K562 (cell line): Measurements from ENCODE around the gene FUT2. TPM values are rescaled to one million over a fixed set of nuclear protein-coding genes. Genes with fewer than 3 reads are reported as not detected.

Experiments
- LEF1 ChIP-seq: fragments of 450-650 bp; IDR thresholded peaks from 2 replicates; pipeline ENCODE4 v1.6.1; 2016; ENCODE audit warnings: mild to moderate bottlenecking
- MTA2 ChIP-seq: fragments of 450-650 bp; IDR thresholded peaks from 2 replicates; pipeline ENCODE4 v1.6.1; 2016; ENCODE audit warnings: low read depth
- PHF21A ChIP-seq: fragments of 450-650 bp; IDR thresholded peaks from 2 replicates; pipeline ENCODE4 v1.6.1; 2017; ENCODE audit warnings: low read depth, borderline replicate concordance
- POLR3G ChIP-seq: IDR thresholded peaks from 2 replicates; pipeline ENCODE4 v1.6.1; 2011; ENCODE audit not compliant: insufficient read length, insufficient replicate concordance; ENCODE audit errors: extremely low read depth
- RBFOX2 ChIP-seq: fragments of 200-400 bp; formaldehyde crosslinking; IDR thresholded peaks from 2 replicates; pipeline ENCODE4 v1.6.1; 2017; ENCODE audit warnings: low read depth, mild to moderate bottlenecking, low read length, moderate library complexity
- SFPQ ChIP-seq: fragments of 200-400 bp; formaldehyde crosslinking; IDR thresholded peaks from 2 replicates; pipeline ENCODE4 v1.6.1; 2017; ENCODE audit warnings: mild to moderate bottlenecking, low read depth, low read length, moderate library complexity
- SIN3A ChIP-seq, 2 experiments: fragments of 150-350 bp in 1 of 2; IDR thresholded peaks; 2 replicates each; pipeline ENCODE4 v1.6.1; 2011 to 2016; ENCODE audit warnings: borderline replicate concordance in 2 of 2, low read depth in 2 of 2, low read length in 2 of 2, mild to moderate bottlenecking in 2 of 2, moderate library complexity in 2 of 2; ENCODE audit not compliant: control insufficient read depth in 1 of 2
- SIN3B ChIP-seq: fragments of 450-650 bp; IDR thresholded peaks from 2 replicates; pipeline ENCODE4 v1.6.1; 2017; ENCODE audit warnings: low read depth, mild to moderate bottlenecking, moderate library complexity
- TCF7L2 ChIP-seq: fragments of 150-350 bp; IDR thresholded peaks from 2 replicates; pipeline ENCODE4 v1.6.1; 2016; ENCODE audit warnings: low read depth, mild to moderate bottlenecking, low read length, moderate library complexity
- YBX1 ChIP-seq: fragments of 450-650 bp; IDR thresholded peaks from 2 replicates; pipeline ENCODE4 v1.7.1; 2016; ENCODE audit warnings: mild to moderate bottlenecking
- ZBTB49 ChIP-seq: sonication (generic); formaldehyde crosslinking; IDR thresholded peaks from 2 replicates; pipeline ENCODE4 v1.8.0; 2022; ENCODE audit warnings: missing genetic modification reagents, mild to moderate bottlenecking, borderline replicate concordance
- ZNF75A ChIP-seq: fragments of 450-650 bp; formaldehyde crosslinking; IDR thresholded peaks from 2 replicates; pipeline ENCODE4 v1.4.0; 2020; ENCODE audit warnings: mild to moderate bottlenecking
- ZNF830 ChIP-seq: fragments of 250-450 bp; sonication (Bioruptor Pico); IDR thresholded peaks from 2 replicates; pipeline ENCODE4 v1.5.0; 2021; ENCODE audit warnings: mild to moderate bottlenecking
- polyA plus RNA-seq, 8 experiments: library from polyadenylated mRNA; depleted of rRNA in 4 of 8; stranded (reverse) in 5 of 8; unstranded in 3 of 8; fragments of >200 nt; fragmentation: Nextera tagmentation in 2 of 8; fragmentation: Illumina TruSeq in 1 of 8; extraction: Ambion mirVana in 2 of 8; extraction: Trizol in 1 of 8; gene quantifications; 2 replicates each; pipeline versions ENCODE4 v1.2.1 to v1.2.3, GENCODE V29; 2011 to 2014; ENCODE audit warnings: inconsistent platforms in 1 of 8, missing spikeins in 1 of 8
- total RNA-seq, 7 experiments: library from RNA; depleted of rRNA in 6 of 7; stranded (reverse); fragments of >200 nt in 6 of 7; fragmentation: Illumina TruSeq in 2 of 7; extraction: Trizol in 2 of 7; gene quantifications; 2 replicates each; pipeline versions ENCODE4 v1.2.1 to v1.2.3, GENCODE V29; 2011 to 2021; ENCODE audit warnings: low replicate concordance in 1 of 7
- TF ChIP-seq, protein P1 (sequence below): fragments of 200-800 bp; sonication (Bioruptor generic); IDR thresholded peaks from 2 replicates; pipeline ENCODE4 v1.6.1; 2016; ENCODE audit warnings: missing genetic modification characterization, missing compliant biosample characterization
- TF ChIP-seq, protein P2 (sequence below): fragments of 450-650 bp; IDR thresholded peaks from 2 replicates; pipeline ENCODE4 v1.6.1; 2016; ENCODE audit warnings: mild to moderate bottlenecking

Gene FUT2
- total and polyA plus RNA-seq, 9 of the 15 experiments (the other 6 are each of a cell fraction or from before 2014, with no cell fraction given): 0.03 to 0.04 TPM; not detected in 7

GRCh38 chr19:48741129-48741999 is 45.6 kb downstream of the FUT2 start (continued):
- TF ChIP-seq, protein P1, sequence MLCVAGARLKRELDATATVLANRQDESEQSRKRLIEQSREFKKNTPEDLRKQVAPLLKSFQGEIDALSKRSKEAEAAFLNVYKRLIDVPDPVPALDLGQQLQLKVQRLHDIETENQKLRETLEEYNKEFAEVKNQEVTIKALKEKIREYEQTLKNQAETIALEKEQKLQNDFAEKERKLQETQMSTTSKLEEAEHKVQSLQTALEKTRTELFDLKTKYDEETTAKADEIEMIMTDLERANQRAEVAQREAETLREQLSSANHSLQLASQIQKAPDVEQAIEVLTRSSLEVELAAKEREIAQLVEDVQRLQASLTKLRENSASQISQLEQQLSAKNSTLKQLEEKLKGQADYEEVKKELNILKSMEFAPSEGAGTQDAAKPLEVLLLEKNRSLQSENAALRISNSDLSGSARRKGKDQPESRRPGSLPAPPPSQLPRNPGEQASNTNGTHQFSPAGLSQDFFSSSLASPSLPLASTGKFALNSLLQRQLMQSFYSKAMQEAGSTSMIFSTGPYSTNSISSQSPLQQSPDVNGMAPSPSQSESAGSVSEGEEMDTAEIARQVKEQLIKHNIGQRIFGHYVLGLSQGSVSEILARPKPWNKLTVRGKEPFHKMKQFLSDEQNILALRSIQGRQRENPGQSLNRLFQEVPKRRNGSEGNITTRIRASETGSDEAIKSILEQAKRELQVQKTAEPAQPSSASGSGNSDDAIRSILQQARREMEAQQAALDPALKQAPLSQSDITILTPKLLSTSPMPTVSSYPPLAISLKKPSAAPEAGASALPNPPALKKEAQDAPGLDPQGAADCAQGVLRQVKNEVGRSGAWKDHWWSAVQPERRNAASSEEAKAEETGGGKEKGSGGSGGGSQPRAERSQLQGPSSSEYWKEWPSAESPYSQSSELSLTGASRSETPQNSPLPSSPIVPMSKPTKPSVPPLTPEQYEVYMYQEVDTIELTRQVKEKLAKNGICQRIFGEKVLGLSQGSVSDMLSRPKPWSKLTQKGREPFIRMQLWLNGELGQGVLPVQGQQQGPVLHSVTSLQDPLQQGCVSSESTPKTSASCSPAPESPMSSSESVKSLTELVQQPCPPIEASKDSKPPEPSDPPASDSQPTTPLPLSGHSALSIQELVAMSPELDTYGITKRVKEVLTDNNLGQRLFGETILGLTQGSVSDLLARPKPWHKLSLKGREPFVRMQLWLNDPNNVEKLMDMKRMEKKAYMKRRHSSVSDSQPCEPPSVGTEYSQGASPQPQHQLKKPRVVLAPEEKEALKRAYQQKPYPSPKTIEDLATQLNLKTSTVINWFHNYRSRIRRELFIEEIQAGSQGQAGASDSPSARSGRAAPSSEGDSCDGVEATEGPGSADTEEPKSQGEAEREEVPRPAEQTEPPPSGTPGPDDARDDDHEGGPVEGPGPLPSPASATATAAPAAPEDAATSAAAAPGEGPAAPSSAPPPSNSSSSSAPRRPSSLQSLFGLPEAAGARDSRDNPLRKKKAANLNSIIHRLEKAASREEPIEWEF: no peak
- TF ChIP-seq POLR3G (no peak), ZNF830 (CRISPR knock-in tag) (no peak), SIN3A (IDR thresholded peaks at IDR 0.05; ENCODE audit: borderline replicate concordance in 2 of 2, control insufficient read depth in 1 of 2, low read depth in 2 of 2, low read length in 2 of 2) (peak; percentile 40 to 52; a peak in 2 of 4 replicates), RBFOX2 (peak; percentile 68), TCF7L2 (no peak), ZNF75A (CRISPR knock-in tag) (no peak), PHF21A (no peak), MTA2 (no peak), LEF1 (no peak), SFPQ (no peak), ZBTB49 (CRISPR knock-in tag) (no peak), YBX1 (no peak), SIN3B (no peak)
- TF ChIP-seq, protein P2, sequence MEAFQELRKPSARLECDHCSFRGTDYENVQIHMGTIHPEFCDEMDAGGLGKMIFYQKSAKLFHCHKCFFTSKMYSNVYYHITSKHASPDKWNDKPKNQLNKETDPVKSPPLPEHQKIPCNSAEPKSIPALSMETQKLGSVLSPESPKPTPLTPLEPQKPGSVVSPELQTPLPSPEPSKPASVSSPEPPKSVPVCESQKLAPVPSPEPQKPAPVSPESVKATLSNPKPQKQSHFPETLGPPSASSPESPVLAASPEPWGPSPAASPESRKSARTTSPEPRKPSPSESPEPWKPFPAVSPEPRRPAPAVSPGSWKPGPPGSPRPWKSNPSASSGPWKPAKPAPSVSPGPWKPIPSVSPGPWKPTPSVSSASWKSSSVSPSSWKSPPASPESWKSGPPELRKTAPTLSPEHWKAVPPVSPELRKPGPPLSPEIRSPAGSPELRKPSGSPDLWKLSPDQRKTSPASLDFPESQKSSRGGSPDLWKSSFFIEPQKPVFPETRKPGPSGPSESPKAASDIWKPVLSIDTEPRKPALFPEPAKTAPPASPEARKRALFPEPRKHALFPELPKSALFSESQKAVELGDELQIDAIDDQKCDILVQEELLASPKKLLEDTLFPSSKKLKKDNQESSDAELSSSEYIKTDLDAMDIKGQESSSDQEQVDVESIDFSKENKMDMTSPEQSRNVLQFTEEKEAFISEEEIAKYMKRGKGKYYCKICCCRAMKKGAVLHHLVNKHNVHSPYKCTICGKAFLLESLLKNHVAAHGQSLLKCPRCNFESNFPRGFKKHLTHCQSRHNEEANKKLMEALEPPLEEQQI: no peak
